GM12878 (cell line): ENCODE measurements around the gene LMTK2. TPM values are rescaled to one million over a fixed set of nuclear protein-coding genes. Genes with fewer than 3 reads are reported as not detected.

Experiments used
- ATAC-seq: fragments of 200-7000 bp; cut with Tn5 transposase; 3 replicates; pipeline ENCODE4 v1.9.1; 2020; ENCODE audit warnings: mild to moderate bottlenecking, moderate library complexity
- BruUV-seq: library from RNA; stranded (reverse); fragments of 400-500 nt; replicated peaks from 2 replicates; lab custom pipeline; 2021; lab: Mats Ljungman, UMichigan
- CTCF ChIA-PET: fragments of 300-600 bp; sonication (Branson Sonifier 250); formaldehyde crosslinking; extraction: SDS; loops from one replicate; lab custom pipeline; 2021; ENCODE audit warnings: inconsistent platforms; lab: Yijun Ruan, JAX
- POLR2A ChIA-PET: fragments of 350-600 bp; formaldehyde crosslinking; extraction: SDS; loops from one replicate; lab custom pipeline; 2021; ENCODE audit warnings: inconsistent platforms; lab: Charles Lee
- RAD21 ChIA-PET: fragments of 300-600 bp; sonication (Branson Sonifier 250); formaldehyde crosslinking; loops from one replicate; lab custom pipeline; 2023; ENCODE audit warnings: antibody characterized with exemption; ENCODE audit not compliant: unreplicated experiment; lab: Charles Lee
- SMC1A ChIA-PET: fragments of 300-600 bp; sonication (Branson Sonifier 250); formaldehyde crosslinking; loops from one replicate; lab custom pipeline; 2023; ENCODE audit not compliant: unreplicated experiment, uncharacterized antibody; lab: Charles Lee
- DNase-seq: peaks from one replicate; pipeline ENCODE4 v3.0.0-alpha.2; 2011; ENCODE audit warnings: low read depth, low spot score
- FAIRE-seq: peaks from 3 replicates; lab custom pipeline; 2011; peaks lifted over from hg19 to GRCh38; lab: Jason Lieb, UNC
- H2AFZ ChIP-seq: 2 replicates; pipeline ENCODE4 v1.6.0; 2011; ENCODE audit warnings: low read depth, low read length, control low read depth; ENCODE audit not compliant: control insufficient read depth
- H3K27ac ChIP-seq: 2 replicates; pipeline ENCODE4 v1.5.1; 2011; ENCODE audit warnings: control low read depth; ENCODE audit not compliant: control insufficient read depth, insufficient read depth
- H3K27me3 ChIP-seq, 2 experiments: replicated peaks in 1 of 2; 2 replicates each; pipeline versions ENCODE4 v1.6.0 to v1.6.1; 2011; ENCODE audit warnings: low read length in 1 of 2; ENCODE audit not compliant: control insufficient read depth in 2 of 2, insufficient read depth in 2 of 2
- H3K36me3 ChIP-seq, 2 experiments: 2 replicates each; pipeline ENCODE4 v1.5.1; 2011; ENCODE audit warnings: low read length in 1 of 2; ENCODE audit not compliant: control insufficient read depth in 2 of 2, insufficient read depth in 2 of 2
- H3K4me1 ChIP-seq: 2 replicates; pipeline ENCODE4 v1.6.1; 2011; ENCODE audit warnings: mild to moderate bottlenecking, low read length, moderate library complexity, mixed read lengths; ENCODE audit not compliant: control insufficient read depth, insufficient read depth
- H3K4me2 ChIP-seq: 2 replicates; pipeline ENCODE4 v1.6.0; 2011; ENCODE audit warnings: control low read depth; ENCODE audit not compliant: control insufficient read depth, insufficient read depth
- H3K4me3 ChIP-seq: fragments of 200-600 bp; sonication (generic); 2 replicates; pipeline ENCODE4 v1.5.1; 2016
- H3K79me2 ChIP-seq: 2 replicates; pipeline ENCODE4 v1.6.0; 2011; ENCODE audit warnings: low read length; ENCODE audit not compliant: control insufficient read depth, insufficient read depth
- H3K9ac ChIP-seq: 2 replicates; pipeline ENCODE4 v1.8.0; 2011; ENCODE audit warnings: low read length, control low read depth, mixed read lengths; ENCODE audit not compliant: control insufficient read depth, insufficient read depth
- H3K9me3 ChIP-seq: replicated peaks from 3 replicates; pipeline ENCODE4 v1.5.1; 2011; ENCODE audit warnings: mild to moderate bottlenecking, low read length; ENCODE audit not compliant: control insufficient read depth, insufficient read depth
- H4K20me1 ChIP-seq: 2 replicates; pipeline ENCODE4 v1.6.0; 2011; ENCODE audit not compliant: control insufficient read depth, insufficient read depth
- BMI1 ChIP-seq: fragments of 450-650 bp; IDR thresholded peaks from 2 replicates; pipeline ENCODE4 v1.6.1; 2016; ENCODE audit warnings: mild to moderate bottlenecking, moderate library complexity, borderline replicate concordance
- IKZF1 ChIP-seq: fragments of 450-650 bp; conservative IDR thresholded peaks from 2 replicates; pipeline ENCODE4 v1.6.1; 2017; ENCODE audit warnings: antibody characterized with exemption, mild to moderate bottlenecking
- IKZF2 ChIP-seq, 2 experiments: fragments of 450-650 bp; IDR thresholded peaks; 2 replicates each; pipeline ENCODE4 v1.6.1; 2017; ENCODE audit warnings: mild to moderate bottlenecking in 2 of 2, moderate library complexity in 2 of 2
- JUNB ChIP-seq: IDR thresholded peaks from 2 replicates; pipeline ENCODE4 v1.6.1; 2016; ENCODE audit warnings: antibody characterized with exemption, mild to moderate bottlenecking
- NR2C2 ChIP-seq: IDR thresholded peaks from 2 replicates; pipeline ENCODE4 v1.6.1; 2011; ENCODE audit warnings: borderline replicate concordance, low read depth; ENCODE audit not compliant: control insufficient read depth, insufficient read length
- NR2F1 ChIP-seq: fragments of 450-650 bp; conservative IDR thresholded peaks from 2 replicates; pipeline ENCODE4 v1.6.1; 2017; ENCODE audit warnings: mild to moderate bottlenecking
- SIX5 ChIP-seq: IDR thresholded peaks from 2 replicates; pipeline ENCODE4 v1.6.1; 2011; ENCODE audit warnings: mild to moderate bottlenecking, low read depth, low read length, moderate library complexity; ENCODE audit not compliant: severe bottlenecking
- SREBF1 ChIP-seq: IDR thresholded peaks from 2 replicates; pipeline ENCODE4 v1.6.1; 2012; ENCODE audit warnings: mild to moderate bottlenecking, low read length
- WGBS: methylation state at CpG from one replicate; pipeline ENCODE4 v1.1.6; 2016; ENCODE audit warnings: low lambda C conversion rate; ENCODE audit not compliant: insufficient replicate concordance, insufficient coverage; ENCODE audit errors: missing lambda C conversion rate; 5-methylcytosine and 5-hydroxymethylcytosine counted together
- in situ Hi-C: fragments of 300-500 bp; cut with MboI; formaldehyde crosslinking; loops from 9 replicates; pipeline ENCODE4 v1.14.3; 2018; ENCODE audit warnings: mixed read lengths
- intact Hi-C: fragments of 100-400 bp; cut with micrococcal nuclease; formaldehyde crosslinking; loops from one replicate; pipeline ENCODE4 v1.14.2; 2022; ENCODE audit not compliant: unreplicated experiment
- polyA plus RNA-seq, 11 experiments: library from polyadenylated mRNA; depleted of rRNA in 4 of 11; unstranded in 6 of 11; stranded (reverse) in 5 of 11; fragments of >200 nt; fragmentation: Nextera tagmentation in 4 of 11; fragmentation: Illumina TruSeq in 1 of 11; extraction: Ambion mirVana in 4 of 11; extraction: Trizol in 1 of 11; gene quantifications; 1 replicate in 1 of 11; 2 replicates in 10 of 11; pipeline versions ENCODE4 v1.2.1 to v1.2.3, GENCODE V29; 2011 to 2016; ENCODE audit warnings: inconsistent platforms in 2 of 11, missing spikeins in 2 of 11, low read depth in 1 of 11
- total RNA-seq, 4 experiments: library from RNA; depleted of rRNA in 3 of 4; stranded (reverse); fragments of >200 nt in 3 of 4; fragmentation: Illumina TruSeq in 1 of 4; extraction: Trizol in 1 of 4; gene quantifications; 2 replicates each; pipeline versions ENCODE4 v1.2.1 to v1.2.3, GENCODE V29; 2013 to 2021
- TF ChIP-seq, protein P1 (sequence below): fragments of 450-650 bp; IDR thresholded peaks from 2 replicates; pipeline ENCODE4 v1.6.1; 2017; ENCODE audit warnings: low read depth, mild to moderate bottlenecking, moderate library complexity
- TF ChIP-seq, protein P2 (sequence below): IDR thresholded peaks from 2 replicates; pipeline ENCODE4 v1.6.1; 2012; ENCODE audit warnings: low read depth, low read length, improper control_type of control experiment
- TF ChIP-seq, protein P3 (sequence below): fragments of 150-350 bp; IDR thresholded peaks from 2 replicates; pipeline ENCODE4 v1.6.1; 2016; ENCODE audit warnings: low read depth, low read length
- TF ChIP-seq, protein P4 (sequence below): IDR thresholded peaks from 2 replicates; pipeline ENCODE4 v1.6.1; 2011; ENCODE audit warnings: borderline replicate concordance, low read depth, mild to moderate bottlenecking, moderate library complexity, low read length; ENCODE audit not compliant: insufficient read depth, poor library complexity, severe bottlenecking

LMTK2 gene
- total and polyA plus RNA-seq, 10 of the 15 experiments (the other 5 are each of a cell fraction or from before 2014, with no cell fraction given), result 0.68 to 8.7 (median 4.6) TPM

DNA sequence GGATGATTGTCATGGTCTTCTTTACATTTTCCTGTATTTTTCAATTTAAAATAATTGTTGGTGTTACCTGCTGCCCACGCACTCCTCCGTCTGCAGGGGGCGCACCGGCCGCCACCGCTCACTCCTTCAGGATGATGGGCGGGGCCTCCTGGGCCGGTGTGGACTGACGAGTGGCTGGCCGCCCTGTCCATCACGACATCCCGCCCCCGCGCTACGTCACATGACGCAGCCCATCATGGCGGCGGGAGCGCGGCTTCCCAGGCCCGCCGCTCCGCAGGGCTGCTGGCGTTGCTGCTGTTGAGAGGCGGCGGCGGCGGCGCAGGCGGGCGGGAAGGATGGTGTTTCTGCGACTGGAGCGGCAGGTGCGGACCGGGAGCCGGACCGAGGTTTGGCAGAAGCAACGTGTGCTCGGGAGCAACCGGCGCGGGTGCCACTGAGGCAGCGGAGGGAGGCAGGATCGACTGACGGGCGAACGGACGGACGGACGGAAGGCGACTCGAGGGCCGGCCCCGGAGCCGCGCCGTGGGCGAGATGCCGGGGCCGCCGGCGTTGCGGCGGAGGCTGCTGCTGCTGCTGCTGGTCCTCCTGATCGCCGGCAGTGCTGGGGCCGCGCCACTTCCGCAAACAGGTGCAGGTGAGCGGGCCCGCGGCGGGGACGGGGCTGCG, at the start of gene LMTK2 (continued):
- TF ChIP-seq, protein P1, sequence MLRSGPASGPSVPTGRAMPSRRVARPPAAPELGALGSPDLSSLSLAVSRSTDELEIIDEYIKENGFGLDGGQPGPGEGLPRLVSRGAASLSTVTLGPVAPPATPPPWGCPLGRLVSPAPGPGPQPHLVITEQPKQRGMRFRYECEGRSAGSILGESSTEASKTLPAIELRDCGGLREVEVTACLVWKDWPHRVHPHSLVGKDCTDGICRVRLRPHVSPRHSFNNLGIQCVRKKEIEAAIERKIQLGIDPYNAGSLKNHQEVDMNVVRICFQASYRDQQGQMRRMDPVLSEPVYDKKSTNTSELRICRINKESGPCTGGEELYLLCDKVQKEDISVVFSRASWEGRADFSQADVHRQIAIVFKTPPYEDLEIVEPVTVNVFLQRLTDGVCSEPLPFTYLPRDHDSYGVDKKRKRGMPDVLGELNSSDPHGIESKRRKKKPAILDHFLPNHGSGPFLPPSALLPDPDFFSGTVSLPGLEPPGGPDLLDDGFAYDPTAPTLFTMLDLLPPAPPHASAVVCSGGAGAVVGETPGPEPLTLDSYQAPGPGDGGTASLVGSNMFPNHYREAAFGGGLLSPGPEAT, result peak; percentile 79

DNA sequence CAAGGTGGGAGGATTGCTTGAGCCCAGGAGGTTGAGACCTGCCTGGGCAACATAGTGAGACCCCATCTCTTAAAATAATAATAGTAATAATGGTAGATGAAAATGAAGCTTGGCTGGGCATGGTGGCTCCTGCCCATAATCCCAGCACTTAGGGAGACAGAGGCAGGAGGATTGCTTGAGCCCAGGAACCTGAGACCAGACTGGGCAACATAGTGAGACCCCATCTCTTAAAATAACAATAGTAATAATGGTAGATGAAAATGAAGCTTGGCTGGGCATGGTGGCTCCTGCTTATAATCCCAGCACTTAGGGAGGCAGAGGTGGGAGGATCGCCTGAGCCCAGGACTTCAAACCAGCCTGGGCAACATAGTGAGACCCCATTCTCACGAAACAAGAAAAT, 49.5 kb upstream of the LMTK2 start:
- H3K79me2 ChIP-seq, result no peaks in the 10 kb centered on the region
- no peak for ATAC-seq
- no peak overlapping the region for H3K4me3 ChIP-seq
- H3K9me3 ChIP-seq, result no peaks in the 10 kb centered on the region
- ChIA-PET CTCF (interaction anchor here (1.7 kb wide), 1 partner anchor 9 kb away, joined by 3 read pairs; no protein-coding TSS in a partner anchor), SMC1A (no interaction called here), RAD21 (no interaction called here), POLR2A (no interaction called here)
- FAIRE-seq, result no peak
- TF ChIP-seq BMI1 (no peak), SIX5 (no peak), NR2C2 (no peak), NR2F1 (no peak), IKZF1 (no peak), JUNB (no peak), IKZF2 (IDR thresholded peaks at IDR 0.05) (no peak), SREBF1 (no peak)
- TF ChIP-seq, protein P2, sequence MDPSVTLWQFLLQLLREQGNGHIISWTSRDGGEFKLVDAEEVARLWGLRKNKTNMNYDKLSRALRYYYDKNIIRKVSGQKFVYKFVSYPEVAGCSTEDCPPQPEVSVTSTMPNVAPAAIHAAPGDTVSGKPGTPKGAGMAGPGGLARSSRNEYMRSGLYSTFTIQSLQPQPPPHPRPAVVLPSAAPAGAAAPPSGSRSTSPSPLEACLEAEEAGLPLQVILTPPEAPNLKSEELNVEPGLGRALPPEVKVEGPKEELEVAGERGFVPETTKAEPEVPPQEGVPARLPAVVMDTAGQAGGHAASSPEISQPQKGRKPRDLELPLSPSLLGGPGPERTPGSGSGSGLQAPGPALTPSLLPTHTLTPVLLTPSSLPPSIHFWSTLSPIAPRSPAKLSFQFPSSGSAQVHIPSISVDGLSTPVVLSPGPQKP, result no peak
- TF ChIP-seq, protein P3, sequence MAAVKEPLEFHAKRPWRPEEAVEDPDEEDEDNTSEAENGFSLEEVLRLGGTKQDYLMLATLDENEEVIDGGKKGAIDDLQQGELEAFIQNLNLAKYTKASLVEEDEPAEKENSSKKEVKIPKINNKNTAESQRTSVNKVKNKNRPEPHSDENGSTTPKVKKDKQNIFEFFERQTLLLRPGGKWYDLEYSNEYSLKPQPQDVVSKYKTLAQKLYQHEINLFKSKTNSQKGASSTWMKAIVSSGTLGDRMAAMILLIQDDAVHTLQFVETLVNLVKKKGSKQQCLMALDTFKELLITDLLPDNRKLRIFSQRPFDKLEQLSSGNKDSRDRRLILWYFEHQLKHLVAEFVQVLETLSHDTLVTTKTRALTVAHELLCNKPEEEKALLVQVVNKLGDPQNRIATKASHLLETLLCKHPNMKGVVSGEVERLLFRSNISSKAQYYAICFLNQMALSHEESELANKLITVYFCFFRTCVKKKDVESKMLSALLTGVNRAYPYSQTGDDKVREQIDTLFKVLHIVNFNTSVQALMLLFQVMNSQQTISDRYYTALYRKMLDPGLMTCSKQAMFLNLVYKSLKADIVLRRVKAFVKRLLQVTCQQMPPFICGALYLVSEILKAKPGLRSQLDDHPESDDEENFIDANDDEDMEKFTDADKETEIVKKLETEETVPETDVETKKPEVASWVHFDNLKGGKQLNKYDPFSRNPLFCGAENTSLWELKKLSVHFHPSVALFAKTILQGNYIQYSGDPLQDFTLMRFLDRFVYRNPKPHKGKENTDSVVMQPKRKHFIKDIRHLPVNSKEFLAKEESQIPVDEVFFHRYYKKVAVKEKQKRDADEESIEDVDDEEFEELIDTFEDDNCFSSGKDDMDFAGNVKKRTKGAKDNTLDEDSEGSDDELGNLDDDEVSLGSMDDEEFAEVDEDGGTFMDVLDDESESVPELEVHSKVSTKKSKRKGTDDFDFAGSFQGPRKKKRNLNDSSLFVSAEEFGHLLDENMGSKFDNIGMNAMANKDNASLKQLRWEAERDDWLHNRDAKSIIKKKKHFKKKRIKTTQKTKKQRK, result no peak
- TF ChIP-seq, protein P4, sequence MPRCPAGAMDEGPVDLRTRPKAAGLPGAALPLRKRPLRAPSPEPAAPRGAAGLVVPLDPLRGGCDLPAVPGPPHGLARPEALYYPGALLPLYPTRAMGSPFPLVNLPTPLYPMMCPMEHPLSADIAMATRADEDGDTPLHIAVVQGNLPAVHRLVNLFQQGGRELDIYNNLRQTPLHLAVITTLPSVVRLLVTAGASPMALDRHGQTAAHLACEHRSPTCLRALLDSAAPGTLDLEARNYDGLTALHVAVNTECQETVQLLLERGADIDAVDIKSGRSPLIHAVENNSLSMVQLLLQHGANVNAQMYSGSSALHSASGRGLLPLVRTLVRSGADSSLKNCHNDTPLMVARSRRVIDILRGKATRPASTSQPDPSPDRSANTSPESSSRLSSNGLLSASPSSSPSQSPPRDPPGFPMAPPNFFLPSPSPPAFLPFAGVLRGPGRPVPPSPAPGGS, result no peak
- H3K27ac ChIP-seq, result no peak overlapping the region
- H3K36me3 ChIP-seq, result no peaks in the 10 kb centered on the region
- intact Hi-C loops, result no loop called here
- H4K20me1 ChIP-seq, result no peaks in the 10 kb centered on the region
- no peak for DNase-seq
- 85% methylated on average over 2 of the region's 2 CpGs for WGBS
- no peaks in the 10 kb centered on the region for H3K4me1 ChIP-seq
- H2AFZ ChIP-seq, result no peak overlapping the region
- in situ Hi-C loops, result no loop called here
- H3K9ac ChIP-seq, result no peak overlapping the region
- no peak overlapping the region for H3K4me2 ChIP-seq
- H3K27me3 ChIP-seq, result no peaks in the 10 kb centered on the region
- BruUV-seq, result no TSS peak
